ENCODE measurements around the gene SYNPO2L.
"Not testable (repeated sequence)": the region's sequence is repeated elsewhere in the genome, so short reads cannot be mapped to it uniquely, and the experiment has no call there.

Gene SYNPO2L

GRCh38 chr10:73655990-73656298 is at the start of gene SYNPO2L:
Gene SYNPO2L (minus strand): TSS chr10:73656029. CDS start chr10:73655922, 107 bp downstream.
- no peak for DNase-seq

- not testable (repeated sequence) for DNase-seq
Measured at GRCh38 chr10:73703924-73704323, 48.1 kb upstream of the SYNPO2L start.

DNA sequence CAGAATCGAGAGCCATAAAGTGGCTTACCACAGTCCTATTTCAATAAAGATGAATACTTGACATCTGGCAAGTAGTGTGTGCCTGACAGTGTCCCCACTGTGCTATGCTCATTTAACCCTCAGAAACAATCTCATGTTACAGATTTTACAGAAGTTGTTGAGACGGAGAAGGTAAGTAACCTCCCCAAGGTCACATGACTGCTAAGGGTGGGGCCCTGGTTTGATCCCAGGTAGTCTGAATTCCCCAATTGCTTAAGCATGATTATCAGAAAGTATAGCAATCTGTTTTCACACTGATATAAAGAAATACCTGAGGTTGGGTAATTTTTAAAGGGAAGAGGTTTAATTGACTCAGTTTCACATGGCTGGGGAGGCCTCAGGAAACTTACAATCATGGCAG is 43.0 kb upstream of the SYNPO2L start:
- not testable (repeated sequence) for DNase-seq

DNA sequence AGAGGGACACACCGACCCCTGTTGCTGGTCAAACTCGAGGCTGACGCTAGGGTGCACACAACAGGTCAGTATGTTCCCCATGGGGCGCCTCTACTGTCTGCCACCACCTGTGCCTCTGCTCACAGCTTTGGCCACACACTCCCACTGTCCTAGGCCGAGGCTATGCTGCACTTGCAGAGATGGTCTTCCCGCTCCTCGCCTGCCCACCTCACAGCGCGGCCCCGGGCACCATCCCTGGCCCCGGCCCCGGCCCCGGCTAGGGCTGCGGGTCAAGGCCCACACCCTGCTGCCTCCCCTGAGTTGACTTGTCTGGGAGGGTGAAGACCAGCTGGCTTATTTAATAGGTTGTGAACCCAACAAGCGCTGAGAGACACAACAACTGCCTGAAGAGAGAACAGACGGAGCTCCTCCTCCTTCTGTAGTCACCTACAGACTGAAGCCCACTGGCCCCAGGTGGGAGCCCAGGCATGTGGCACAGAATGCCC is 41.9 kb upstream of the SYNPO2L start, which contains the start of gene AGAP5:
Gene AGAP5 (minus strand): TSS at position 435 of the 485 bp plus-strand sequence. CDS start 354 bp downstream, at position 81.
- DNase-seq = not testable (repeated sequence)

DNA sequence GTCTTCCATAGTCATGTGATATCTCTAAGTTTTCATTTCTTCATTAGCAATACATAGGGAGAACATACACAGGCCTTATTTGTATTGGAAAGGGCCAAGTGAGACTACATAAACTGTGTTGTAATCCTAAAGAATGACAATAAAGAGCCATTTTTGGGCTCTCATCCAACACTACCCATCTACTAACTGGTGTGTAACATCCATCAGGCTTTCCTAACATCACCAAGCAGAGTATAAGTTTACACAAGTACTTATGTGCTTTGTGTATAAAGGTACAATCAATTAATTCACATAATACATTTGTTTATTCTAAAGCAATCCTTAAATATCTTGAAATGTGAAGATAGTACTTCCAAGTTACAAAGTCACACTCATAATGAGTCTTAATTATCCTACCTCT is 39.5 kb upstream of the SYNPO2L start:
- DNase-seq = not testable (repeated sequence)

DNA sequence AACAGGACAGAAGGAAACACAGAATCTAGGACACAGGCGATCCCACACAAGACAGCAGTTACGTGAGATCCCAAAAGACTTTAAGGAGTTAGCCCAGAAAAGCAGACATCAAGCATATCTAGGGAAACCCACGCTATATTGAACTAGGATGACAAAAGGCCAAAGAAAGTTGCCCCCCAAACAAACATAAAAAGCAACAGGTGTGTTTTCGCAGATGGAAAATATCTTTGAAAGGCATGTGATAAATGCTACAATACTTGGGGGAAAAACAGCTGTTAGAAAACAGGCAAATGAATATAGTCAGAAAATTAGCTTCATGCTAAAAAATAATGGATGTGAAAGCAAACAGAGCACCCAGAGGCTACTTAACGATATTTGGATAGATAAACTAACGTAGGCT is 34.9 kb upstream of the SYNPO2L start:
- DNase-seq = not testable (repeated sequence)

DNA sequence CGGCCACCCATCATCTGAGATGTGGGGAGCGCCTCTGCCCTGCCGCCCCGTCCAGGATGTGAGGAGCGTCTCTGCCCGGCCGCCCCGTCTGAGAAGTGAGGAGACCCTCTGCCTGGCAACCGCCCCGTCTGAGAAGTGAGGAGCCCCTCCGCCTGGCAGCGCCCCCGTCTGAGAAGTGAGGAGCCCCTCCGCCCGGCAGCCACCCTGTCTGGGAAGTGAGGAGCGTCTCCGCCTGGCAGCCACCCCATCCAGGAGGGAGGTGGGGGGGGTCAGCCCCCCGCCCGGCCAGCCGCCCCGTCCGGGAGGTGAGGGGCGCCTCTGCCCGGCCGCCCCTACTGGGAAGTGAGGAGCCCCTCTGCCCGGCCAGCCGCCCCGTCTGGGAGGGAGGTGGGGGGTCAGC is 33.8 kb upstream of the SYNPO2L start:
- not testable (repeated sequence) for DNase-seq

DNA sequence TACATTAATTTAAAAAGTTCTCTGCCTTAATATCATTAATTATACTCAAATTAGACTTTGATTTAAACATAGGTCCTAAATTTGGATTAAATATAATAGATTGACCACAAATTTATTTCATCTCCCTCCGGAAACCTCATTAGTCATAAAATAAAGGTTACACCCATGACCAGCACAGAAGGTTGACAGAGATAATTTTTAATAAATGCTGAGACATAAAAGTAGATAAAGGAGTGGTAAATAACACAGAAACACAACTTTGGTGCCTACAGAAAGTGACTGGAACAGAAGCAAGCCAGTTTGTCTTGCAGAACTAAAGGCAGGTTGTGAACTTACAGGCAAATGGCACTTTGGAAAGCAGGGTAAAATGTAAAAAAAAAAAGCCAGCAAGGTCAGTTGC is 31.8 kb upstream of the SYNPO2L start:
- DNase-seq = not testable (repeated sequence)

DNA sequence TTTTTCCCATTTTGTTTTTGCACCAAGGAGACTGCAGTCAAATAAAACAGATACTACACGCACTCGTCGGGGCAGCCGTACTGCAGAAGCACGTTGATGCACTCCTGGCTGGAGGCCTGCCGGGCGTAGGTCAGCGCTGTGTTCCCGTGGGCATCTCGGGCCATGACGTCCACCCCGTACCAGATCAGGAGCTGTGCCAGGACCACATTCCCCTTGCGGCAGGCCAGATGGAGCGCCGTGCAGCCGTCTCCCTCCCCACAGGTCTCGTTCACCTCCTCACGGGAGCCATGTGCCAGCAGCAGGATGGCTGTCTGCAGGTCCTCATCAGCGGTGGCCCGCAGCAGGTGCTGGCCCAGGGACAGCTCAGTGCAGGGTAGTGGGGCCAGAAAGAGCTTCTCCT is 18.7 kb upstream of the SYNPO2L start:
- DNase-seq = not testable (repeated sequence)

DNA sequence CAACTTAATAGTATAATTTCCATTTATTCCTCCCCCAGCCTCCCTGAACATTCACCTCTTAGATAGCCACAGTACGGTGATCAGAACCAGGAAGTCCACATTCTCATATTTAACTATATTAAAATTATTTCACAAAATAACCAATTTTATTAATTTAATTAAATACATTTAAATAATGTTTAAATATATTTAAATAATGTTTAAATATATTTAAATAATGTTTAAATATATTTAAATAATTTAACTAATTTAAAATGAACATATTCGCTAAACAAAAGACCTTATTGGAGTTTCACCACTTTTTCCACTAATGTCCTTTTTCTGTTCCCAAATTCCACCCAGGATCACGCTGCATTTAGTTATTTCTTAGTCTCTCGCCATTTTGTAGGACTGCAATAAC is 12.5 kb upstream of the SYNPO2L start:
- not testable (repeated sequence) for DNase-seq

GRCh38 chr10:73666153-73666809 is 10.5 kb upstream of the SYNPO2L start:
- not testable (repeated sequence) for DNase-seq

- not testable (repeated sequence) for DNase-seq
Measured at GRCh38 chr10:73665581-73665980, 9.8 kb upstream of the SYNPO2L start.

GRCh38 chr10:73664156-73665040 is 8.6 kb upstream of the SYNPO2L start:
- DNase-seq = not testable (repeated sequence)

GRCh38 chr10:73663621-73664020 is 7.8 kb upstream of the SYNPO2L start:
- not testable (repeated sequence) for DNase-seq

GRCh38 chr10:73662705-73663104 is 6.9 kb upstream of the SYNPO2L start:
- not testable (repeated sequence) for DNase-seq

GRCh38 chr10:73655257-73655989 is 406 bp downstream of the SYNPO2L start:
- no peak for DNase-seq

DNA sequence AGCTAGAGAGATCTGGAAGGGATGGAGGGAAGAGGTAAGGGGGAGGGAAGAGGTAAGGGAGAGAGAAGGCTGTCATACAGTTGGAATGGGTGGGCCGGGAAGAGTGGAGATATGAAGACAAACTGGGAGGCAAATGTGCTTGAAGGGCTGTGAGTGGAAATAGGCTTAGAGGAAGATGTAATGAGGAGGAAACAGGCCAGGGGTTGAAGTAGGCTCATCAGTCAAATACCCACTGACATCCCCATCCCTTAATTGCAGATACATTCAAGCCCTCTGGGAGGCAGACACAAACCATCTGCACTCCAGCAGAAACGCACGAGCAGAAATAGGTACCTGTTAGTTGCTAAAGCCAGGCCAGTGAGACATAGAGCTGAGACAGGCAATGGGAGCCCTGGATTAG is 2.1 kb downstream of the SYNPO2L start:
- no peak for DNase-seq

- DNase-seq = no peak
Measured at GRCh38 chr10:73653195-73653594, 2.6 kb downstream of the SYNPO2L start.

GRCh38 chr10:73650537-73651331 is 5.1 kb downstream of the SYNPO2L start:
- DNase-seq = no peak

DNA sequence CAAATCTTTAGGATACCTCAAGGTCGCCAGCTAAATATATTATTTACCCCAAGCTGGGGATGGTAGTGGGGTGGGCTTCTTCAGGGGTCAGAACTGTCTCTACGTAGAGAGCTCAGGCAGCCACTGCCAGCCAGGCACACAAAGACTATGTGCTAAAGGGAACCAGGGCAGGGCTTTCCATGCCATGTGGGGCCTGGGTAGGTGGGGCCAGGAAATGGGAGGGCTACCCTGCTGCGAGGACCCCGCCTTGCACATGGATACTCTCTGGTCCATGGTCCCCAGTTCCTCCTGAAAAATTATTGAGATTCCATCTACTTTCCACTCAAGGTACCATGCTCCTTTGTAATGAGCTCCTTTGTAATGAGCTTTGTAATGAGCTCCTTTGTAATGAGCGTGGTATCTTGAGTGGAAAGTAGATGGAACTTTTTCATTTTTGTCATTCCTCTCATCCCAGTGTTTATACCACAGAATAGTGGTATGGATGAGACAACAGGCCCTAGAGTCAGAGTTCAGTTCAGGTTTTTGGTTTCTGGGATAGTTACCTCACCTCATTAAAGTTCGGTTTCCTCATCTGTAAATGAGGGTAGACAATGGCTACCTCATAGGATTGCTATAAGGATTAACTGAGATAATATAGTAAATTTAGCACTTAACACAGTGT is 5.8 kb downstream of the SYNPO2L start:
- DNase-seq = no peak

DNA sequence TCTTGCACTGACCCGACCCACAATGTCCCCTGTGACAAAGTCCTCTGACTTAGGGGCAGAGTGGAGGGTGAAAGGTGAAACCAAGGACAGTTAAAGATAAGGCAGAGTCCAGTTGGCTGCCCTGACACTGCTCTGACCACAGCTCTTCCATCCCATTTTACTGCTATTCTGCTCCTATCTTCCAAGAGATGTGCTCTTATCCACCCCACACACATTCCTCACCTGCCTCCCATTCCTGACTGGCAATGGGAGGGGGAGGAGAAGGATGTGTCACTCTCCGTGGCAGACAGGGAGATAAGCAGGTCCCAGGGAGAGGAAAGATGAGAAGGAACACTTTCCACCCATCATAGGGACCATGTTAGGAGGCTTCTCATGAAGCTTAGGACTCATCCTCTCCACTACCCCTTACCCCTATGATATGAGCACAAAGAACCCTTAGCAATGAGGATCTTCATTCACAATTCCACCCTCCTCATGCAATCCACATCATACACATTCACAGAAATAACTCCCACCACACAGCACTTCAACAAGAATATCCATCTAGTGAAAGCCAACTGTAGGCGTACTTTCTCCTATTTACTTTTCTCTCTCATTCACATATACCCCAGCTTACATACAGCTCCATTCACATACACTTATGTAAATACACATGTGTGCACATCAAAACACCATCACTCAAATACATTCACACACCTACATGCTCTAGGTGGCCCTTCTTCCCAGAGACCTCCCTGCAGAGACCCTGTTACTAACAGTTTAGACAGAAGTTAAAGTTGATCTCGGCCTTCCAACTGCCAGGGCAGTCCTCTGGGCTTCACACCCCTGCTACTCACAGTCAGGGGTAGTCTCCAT is 6.6 kb downstream of the SYNPO2L start:
- DNase-seq = no peak
